ENCODE results near the gene RNU6-7. TPM values are rescaled to one million over a fixed set of nuclear protein-coding genes. Genes with fewer than 3 reads are reported as not detected.

The RNU6-7 gene
- total RNA-seq, 1 experiment from 2014 or later, result not detected

- Histone ChIP-seq H2BK5ac (ENCODE audit: insufficient read length, low read length) (no peak overlapping the region), H3K56ac (ENCODE audit: insufficient read length, low read depth, low read length) (no peak overlapping the region), H3K79me1 (ENCODE audit: insufficient read depth, low read depth, low read length, poor library complexity, severe bottlenecking) (no peaks in the 10 kb centered on the region), H2BK12ac (ENCODE audit: insufficient read length, low read depth, low read length) (no peak overlapping the region), H3K9ac (ENCODE audit: extremely low read depth, insufficient read length, low read length) (no peak overlapping the region), H3K23me2 (ENCODE audit: insufficient read length, low read depth, low read length, poor library complexity, severe bottlenecking) (no peaks in the 10 kb centered on the region), H2BK20ac (ENCODE audit: low read depth, low read length, poor library complexity, severe bottlenecking) (no peak overlapping the region), H3K18ac (ENCODE audit: insufficient read length, low read depth, low read length) (no peak overlapping the region), H4K91ac (ENCODE audit: insufficient read length, low read depth, low read length) (no peak overlapping the region), H4K5ac (ENCODE audit: insufficient read length, low read depth, low read length) (no peak overlapping the region), H3K27ac (ENCODE audit: insufficient read length, low read depth, low read length) (no peak overlapping the region), H2BK15ac (ENCODE audit: low read depth, low read length) (no peak overlapping the region), H4K8ac (replicated peaks; ENCODE audit: insufficient read length, low read depth, low read length) (no peak overlapping the region), H3K9me3 (ENCODE audit: control insufficient read depth, low read depth, low read length) (no peaks in the 10 kb centered on the region), H3K14ac (ENCODE audit: insufficient read depth, low read length) (no peak overlapping the region), H3K79me2 (ENCODE audit: insufficient read depth, low read length) (no peaks in the 10 kb centered on the region), H3K23ac (ENCODE audit: insufficient read length, low read depth, low read length) (no peak overlapping the region), H3T11ph (ENCODE audit: low read length) (no peak overlapping the region), H2AK5ac (ENCODE audit: insufficient read length, low read length) (no peak overlapping the region), H4K20me1 (ENCODE audit: control insufficient read depth, insufficient read depth, insufficient read length) (no peaks in the 10 kb centered on the region), H3K4me1 (ENCODE audit: insufficient read depth, low read length) (no peaks in the 10 kb centered on the region), H2AFZ (ENCODE audit: low read length) (no peak overlapping the region), H3K4ac (ENCODE audit: low read depth, low read length) (no peak overlapping the region), H2BK120ac (ENCODE audit: low read depth, low read length, poor library complexity, severe bottlenecking) (no peak overlapping the region), H3K4me2 (ENCODE audit: insufficient read depth, insufficient read length, low read length) (no peak overlapping the region), H3K27me3 (ENCODE audit: insufficient read depth, low read length) (no peaks in the 10 kb centered on the region)
- peaks cover 1% of the 10 kb centered on the region; the same call in 1 of the 2 replicates for H3K27me3 Mint-ChIP-seq (ENCODE audit: low read depth)
- no peaks in the 10 kb centered on the region for H3K36me3 Mint-ChIP-seq (ENCODE audit: insufficient read depth in 1 of 3, low read depth in 3 of 3)
- no peaks in the 10 kb centered on the region for H3K9me3 Mint-ChIP-seq
- DNase-seq, result no peak
- no peak overlapping the region for H3K27ac Mint-ChIP-seq
- H3K4me1 Mint-ChIP-seq, result no peaks in the 10 kb centered on the region
- H3K4me3 Mint-ChIP-seq, result no peak overlapping the region
- no peak for TF ChIP-seq CTCF (conservative IDR thresholded peaks at IDR 0.05)
- no CpG with 5 or more reads among the region's 4 CpGs for WGBS (ENCODE audit: extremely low coverage, insufficient read length, low lambda C conversion rate)
These were observed 47.9 kb downstream of the RNU6-7 start for GRCh38 chr14:32249780-32250179.
